A549 (cell line): ENCODE measurements around the gene ZSWIM9. TPM values are rescaled to one million over a fixed set of nuclear protein-coding genes. Genes with fewer than 3 reads are reported as not detected.

ENCODE experiments used
- ATAC-seq, 2 experiments: fragments of 200-7000 bp in 1 of 2; fragments of >200 bp in 1 of 2; cut with Nextera tagmentation in 1 of 2; cut with Tn5 transposase in 1 of 2; 3 replicates each; pipeline versions ENCODE4 v1.8.0 to v1.9.1; 2018 to 2020; ENCODE audit warnings: mild to moderate bottlenecking in 1 of 2, moderate library complexity in 1 of 2
- CTCF ChIA-PET: fragments of 300-600 bp; sonication (Branson Sonifier 250); formaldehyde crosslinking; extraction: SDS; loops from one replicate; lab custom pipeline; 2021; ENCODE audit warnings: antibody characterized with exemption, inconsistent platforms; lab: Yijun Ruan, JAX
- POLR2A ChIA-PET: fragments of 350-600 bp; formaldehyde crosslinking; extraction: SDS; loops from one replicate; lab custom pipeline; 2021; ENCODE audit warnings: antibody characterized with exemption, inconsistent platforms; lab: Yijun Ruan, JAX
- DNase-seq, 2 experiments: peaks; one replicate each; pipeline versions ENCODE4 v3.0.0 to v3.0.0-alpha.2; 2011 to 2016; ENCODE audit warnings: low read depth in 1 of 2, low spot score in 1 of 2
- FAIRE-seq: peaks from 2 replicates; lab custom pipeline; 2011; peaks lifted over from hg19 to GRCh38; lab: Jason Lieb, UNC
- H3K27ac ChIP-seq, 2 experiments: fragments of >200 bp; sonication (Bioruptor Twin); formaldehyde crosslinking; 3 replicates each; pipeline ENCODE4 v1.5.1; 2016 to 2017
- H3K4me1 ChIP-seq: fragments of >200 bp; sonication (Bioruptor Twin); formaldehyde crosslinking; 3 replicates; pipeline ENCODE4 v1.6.1; 2016
- H3K4me2 ChIP-seq: fragments of >200 bp; sonication (Bioruptor Twin); formaldehyde crosslinking; 3 replicates; pipeline ENCODE4 v1.6.1; 2016
- H3K4me3 ChIP-seq: fragments of >200 bp; sonication (Bioruptor Twin); formaldehyde crosslinking; 3 replicates; pipeline ENCODE4 v1.5.1; 2016
- H3K9me3 ChIP-seq: fragments of >200 bp; sonication (Bioruptor Twin); formaldehyde crosslinking; 3 replicates; pipeline ENCODE4 v1.6.1; 2016
- ATOH8 ChIP-seq: fragments of 250-450 bp; sonication (Bioruptor Pico); IDR thresholded peaks from 2 replicates; pipeline ENCODE4 v1.5.0; 2020; ENCODE audit warnings: low read depth, mild to moderate bottlenecking, moderate library complexity
- CBX8 ChIP-seq: fragments of 200-600 bp; sonication (generic); IDR thresholded peaks from 2 replicates; pipeline ENCODE4 v1.6.1; 2016
- CEBPB ChIP-seq, 2 experiments: fragments of >200 bp in 1 of 2; sonication (Bioruptor Twin) in 1 of 2; formaldehyde crosslinking in 1 of 2; IDR thresholded peaks; 2 replicates each; pipeline ENCODE4 v1.6.1; 2012 to 2016
- CHD4 ChIP-seq: fragments of 200-600 bp; sonication (generic); IDR thresholded peaks from 2 replicates; pipeline ENCODE4 v1.6.1; 2016; ENCODE audit warnings: antibody characterized with exemption, mild to moderate bottlenecking, borderline replicate concordance
- CTCF ChIP-seq: fragments of >200 bp; sonication (Bioruptor Twin); formaldehyde crosslinking; IDR thresholded peaks from 3 replicates; pipeline ENCODE4 v1.5.1; 2016
- E2F6 ChIP-seq: IDR thresholded peaks from 2 replicates; pipeline ENCODE4 v1.6.1; 2012; ENCODE audit warnings: low read depth, borderline replicate concordance
- FOSB ChIP-seq: fragments of 250-450 bp; sonication (Bioruptor Pico); IDR thresholded peaks from 2 replicates; pipeline ENCODE4 v1.5.0; 2020; ENCODE audit warnings: mild to moderate bottlenecking, moderate library complexity
- FOXS1 ChIP-seq: fragments of 250-450 bp; sonication (Bioruptor Pico); IDR thresholded peaks from 2 replicates; pipeline ENCODE4 v1.5.0; 2020; ENCODE audit warnings: mild to moderate bottlenecking, moderate library complexity
- HOXA7 ChIP-seq: fragments of 250-450 bp; sonication (Bioruptor Pico); IDR thresholded peaks from 2 replicates; pipeline ENCODE4 v1.5.0; 2020; ENCODE audit warnings: mild to moderate bottlenecking, moderate library complexity
- JUN ChIP-seq, 2 experiments: fragments of >200 bp; sonication (Bioruptor Twin); formaldehyde crosslinking; IDR thresholded peaks; 2 replicates in 1 of 2; 3 replicates in 1 of 2; pipeline ENCODE4 v1.6.1; 2016 to 2017
- JUNB ChIP-seq: fragments of >200 bp; sonication (Bioruptor Twin); formaldehyde crosslinking; IDR thresholded peaks from 2 replicates; pipeline ENCODE4 v1.6.1; 2016
- MAFK ChIP-seq: fragments of 450-650 bp; IDR thresholded peaks from 2 replicates; pipeline ENCODE4 v1.6.1; 2014; ENCODE audit not compliant: partially characterized antibody
- MAX ChIP-seq: IDR thresholded peaks from 2 replicates; pipeline ENCODE4 v1.6.1; 2012
- MAZ ChIP-seq: fragments of 150-350 bp; IDR thresholded peaks from 2 replicates; pipeline ENCODE4 v1.6.1; 2014; ENCODE audit warnings: antibody characterized with exemption, low read depth, low read length, borderline replicate concordance
- MYC ChIP-seq: IDR thresholded peaks from 2 replicates; pipeline ENCODE4 v1.6.1; 2012; ENCODE audit warnings: mild to moderate bottlenecking, inconsistent platforms, low read length, improper control_type of control experiment, borderline replicate concordance
- NFE2L2 ChIP-seq: fragments of 150-350 bp; conservative IDR thresholded peaks from 2 replicates; pipeline ENCODE4 v1.6.1; 2014; ENCODE audit warnings: low read length
- NPAS2 ChIP-seq: fragments of 250-450 bp; sonication (Bioruptor Pico); IDR thresholded peaks from 2 replicates; pipeline ENCODE4 v1.8.0; 2022; ENCODE audit warnings: mild to moderate bottlenecking, moderate library complexity, borderline replicate concordance
- POLR2A ChIP-seq: IDR thresholded peaks from 2 replicates; pipeline ENCODE4 v1.6.1; 2012; ENCODE audit warnings: mild to moderate bottlenecking, low read length
- RFX5 ChIP-seq: fragments of 450-650 bp; IDR thresholded peaks from 2 replicates; pipeline ENCODE4 v1.7.1; 2014; ENCODE audit warnings: antibody characterized with exemption, mild to moderate bottlenecking, moderate library complexity
- RNF2 ChIP-seq: fragments of 200-600 bp; sonication (generic); IDR thresholded peaks from 2 replicates; pipeline ENCODE4 v1.6.1; 2016; ENCODE audit warnings: low read depth, mild to moderate bottlenecking, antibody characterized with exemption, moderate library complexity, borderline replicate concordance
- SMC3 ChIP-seq: fragments of >200 bp; sonication (Bioruptor Twin); formaldehyde crosslinking; IDR thresholded peaks from 3 replicates; pipeline ENCODE4 v1.6.1; 2018; ENCODE audit warnings: inconsistent platforms
- SREBF2 ChIP-seq: fragments of 450-650 bp; IDR thresholded peaks from 2 replicates; pipeline ENCODE4 v1.6.1; 2014; ENCODE audit warnings: mild to moderate bottlenecking, moderate library complexity
- TP53 ChIP-seq: fragments of 250-450 bp; sonication (Bioruptor Pico); IDR thresholded peaks from 2 replicates; pipeline ENCODE4 v1.5.0; 2021; ENCODE audit warnings: mild to moderate bottlenecking, moderate library complexity
- USF2 ChIP-seq: fragments of 450-650 bp; IDR thresholded peaks from 2 replicates; pipeline ENCODE4 v1.6.1; 2014; ENCODE audit warnings: antibody characterized with exemption
- ZSCAN20 ChIP-seq: fragments of 250-450 bp; sonication (Bioruptor Pico); IDR thresholded peaks from 2 replicates; pipeline ENCODE4 v1.8.0; 2022; ENCODE audit warnings: mild to moderate bottlenecking, moderate library complexity
- WGBS: methylation state at CpG from one replicate; pipeline ENCODE4 v1.1.6; 2017; ENCODE audit errors: missing lambda C conversion rate; 5-methylcytosine and 5-hydroxymethylcytosine counted together
- polyA plus RNA-seq, 4 experiments: library from polyadenylated mRNA; depleted of rRNA in 3 of 4; stranded (reverse); fragments of >200 nt; fragmentation: RNase III in 1 of 4; extraction: RNeasy Plus Mini Kit Qiagen cat#74134 plus additional on column Dnase treatment in 1 of 4; gene quantifications; 2 replicates in 3 of 4; 3 replicates in 1 of 4; pipeline ENCODE4 v1.2.3, GENCODE V29; 2011 to 2017

Gene ZSWIM9
- polyA plus RNA-seq, 2 of the 4 experiments (the other 2 are of a cell fraction): 1.2 to 13.4 TPM

GRCh38 chr19:48170817-48171347 lies 402 bp downstream of the ZSWIM9 start:
- DNase-seq: no peak
- peak; percentile 1 to 46; a peak in 3 of 6 replicates for ATAC-seq
- TF ChIP-seq FOXS1 (CRISPR knock-in tag) (no peak), JUN (IDR thresholded peaks at IDR 0.05) (peak in 1 of 2 experiments; percentile 9; a peak in 1 of 5 replicates)
- Histone ChIP-seq H3K27ac (peak overlapping the region; percentile 92 to 93), H3K4me3 (peak overlapping the region; percentile 94), H3K9me3 (no peaks in the 10 kb centered on the region), H3K4me2 (peak overlapping the region; percentile 93), H3K4me1 (peaks cover 14% of the 10 kb centered on the region; the same call in 2 of the 3 replicates)
- CTCF ChIA-PET: interaction anchor here (0.8 to 1.5 kb wide), 5 partner anchors 9 to 63 kb away, joined by 3 to 5 read pairs (median 4); no protein-coding TSS in a partner anchor
- 6% methylated on average over 14 of the region's 21 CpGs for WGBS
- FAIRE-seq: no peak
- POLR2A ChIA-PET: interaction anchor here (1.0 to 1.3 kb wide), 2 partner anchors 33 to 61 kb away, joined by 3 read pairs; partner anchors contain the start of gene PLA2G4C

- no peak for ATAC-seq
- Histone ChIP-seq H3K27ac (peak overlapping the region in 1 of 2 experiments; percentile 93; a peak in 3 of 6 replicates), H3K4me2 (peak overlapping the region; percentile 93), H3K4me3 (peak overlapping the region; percentile 94; the same call in 2 of the 3 replicates)
- POLR2A ChIA-PET: interaction anchor here (1.0 kb wide), 1 partner anchor 32 kb away, joined by 3 read pairs; no protein-coding TSS in a partner anchor
- no peak for FAIRE-seq
- no peak for DNase-seq
- no peak for TF ChIP-seq SMC3
- no peak for TF ChIP-seq JUNB
- no peak for TF ChIP-seq TP53 (CRISPR knock-in tag)
- no peak for TF ChIP-seq CBX8
- no peak for TF ChIP-seq NPAS2 (CRISPR knock-in tag)
- TF ChIP-seq USF2: no peak
- no peak for TF ChIP-seq NFE2L2
- no peak for TF ChIP-seq E2F6
- TF ChIP-seq RNF2: no peak
- TF ChIP-seq MYC: no peak
- TF ChIP-seq MAZ: no peak
- no peak for TF ChIP-seq POLR2A
- TF ChIP-seq FOSB (CRISPR knock-in tag): no peak
- no peak for TF ChIP-seq RFX5
- TF ChIP-seq CHD4: no peak
- TF ChIP-seq ATOH8 (CRISPR knock-in tag): no peak
- no peak for TF ChIP-seq MAX
- TF ChIP-seq, all 56 proteins: peak for 0
- H3K9me3 ChIP-seq: no peaks in the 10 kb centered on the region
- WGBS: 96% methylated on average over 37 of the region's 37 CpGs
- peaks cover 14% of the 10 kb centered on the region; the same call in 2 of the 3 replicates for H3K4me1 ChIP-seq
- CTCF ChIA-PET: interaction anchor here (1.0 to 1.5 kb wide), 6 partner anchors 8 to 89 kb away, joined by 3 to 9 read pairs (median 4); no protein-coding TSS in a partner anchor
Measured at GRCh38 chr19:48171710-48172109, 1.2 kb downstream of the ZSWIM9 start.

GRCh38 chr19:48174445-48175030 lies 4.1 kb downstream of the ZSWIM9 start:
- H3K4me1 ChIP-seq: peaks cover 8% of the 10 kb centered on the region; the same call in 1 of the 3 replicates
- no peaks in the 10 kb centered on the region for H3K9me3 ChIP-seq
- DNase-seq (no peak), FAIRE-seq (no peak), ATAC-seq (no peak)
- H3K4me3 ChIP-seq: no peak overlapping the region
- no peak overlapping the region for H3K27ac ChIP-seq
- H3K4me2 ChIP-seq: no peak overlapping the region
- ChIA-PET POLR2A (no interaction called here), CTCF (interaction anchor here (1.2 to 3.0 kb wide), 3 partner anchors 22 to 211 kb away, joined by 3 to 15 read pairs (median 4); no protein-coding TSS in a partner anchor)
- WGBS: 88% methylated on average over 6 of the region's 6 CpGs
- TF ChIP-seq SREBF2 (no peak), CHD4 (no peak), HOXA7 (no peak), CTCF (no peak), ZSCAN20 (CRISPR knock-in tag) (no peak), CEBPB (IDR thresholded peaks at IDR 0.05) (no peak), MAFK (no peak)
